COLO668 (cell line): ENCODE measurements around the gene ZNF611.
"Not testable (repeated sequence)": the region's sequence is repeated elsewhere in the genome, so short reads cannot be mapped to it uniquely, and the experiment has no call there.

Experiments
- DNase-seq: peaks from one replicate; lab custom pipeline; 2025; ENCODE audit not compliant: unreplicated experiment; lab: John Stamatoyannopoulos, UW

Gene ZNF611

DNA sequence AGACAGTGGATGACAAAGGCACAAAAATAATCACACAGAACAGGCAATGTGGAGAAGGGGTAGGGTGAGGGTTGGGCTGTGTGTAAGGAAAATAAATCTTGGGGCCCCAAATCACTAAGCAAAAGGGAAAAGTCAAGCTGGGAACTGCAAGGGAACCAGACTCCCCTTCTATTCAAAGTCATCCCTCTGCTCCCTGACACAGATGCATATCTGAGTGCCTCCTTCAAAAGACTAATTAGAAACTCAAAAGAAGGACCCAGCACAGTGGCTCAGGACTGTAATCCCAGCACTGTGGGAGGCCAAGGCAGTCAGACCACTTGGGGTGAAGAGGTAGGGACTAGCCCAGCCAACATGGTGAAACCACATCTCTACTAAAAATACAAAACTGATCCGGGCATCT, 18.3 kb downstream of the ZNF611 start:
- DNase-seq, result no peak

DNA sequence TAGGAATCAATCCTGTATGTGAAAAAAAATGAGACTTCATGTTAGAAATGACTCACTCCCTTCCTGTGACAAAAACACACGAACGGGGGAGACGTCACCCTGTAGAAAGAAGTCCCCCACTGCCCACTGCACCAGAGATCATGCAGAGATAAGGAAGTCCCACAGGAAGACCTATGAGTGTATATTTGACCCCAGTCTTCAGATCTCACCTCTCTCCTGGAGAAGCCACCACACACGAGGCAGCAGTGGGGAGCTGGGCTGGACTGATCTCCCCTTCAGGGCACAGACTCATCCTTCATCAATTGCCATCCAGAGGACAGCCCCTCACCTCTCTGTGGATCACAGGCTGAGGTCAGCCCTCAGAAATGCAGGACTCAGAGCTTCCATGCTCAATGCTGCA, 18.9 kb downstream of the ZNF611 start:
- DNase-seq, result not testable (repeated sequence)

DNA sequence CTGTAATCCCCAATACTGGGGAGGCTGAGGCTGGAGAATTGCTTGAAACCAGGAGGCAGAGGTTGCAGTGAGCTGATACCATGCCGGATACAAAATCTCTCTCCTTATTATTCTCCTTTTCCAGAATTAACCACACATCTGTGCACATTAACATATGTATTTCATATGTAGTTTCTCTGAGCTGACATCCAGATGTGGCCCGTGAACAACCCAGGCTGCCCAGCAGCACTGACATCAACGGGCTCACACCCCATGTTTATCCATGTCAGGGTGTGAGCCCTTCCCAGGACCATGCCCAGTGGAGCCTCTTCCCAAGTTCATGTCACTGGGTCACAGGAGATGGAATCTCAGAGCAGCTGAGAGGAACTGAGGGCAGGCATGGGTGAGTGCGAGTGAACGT, 19.5 kb downstream of the ZNF611 start:
- not testable (repeated sequence) for DNase-seq

DNA sequence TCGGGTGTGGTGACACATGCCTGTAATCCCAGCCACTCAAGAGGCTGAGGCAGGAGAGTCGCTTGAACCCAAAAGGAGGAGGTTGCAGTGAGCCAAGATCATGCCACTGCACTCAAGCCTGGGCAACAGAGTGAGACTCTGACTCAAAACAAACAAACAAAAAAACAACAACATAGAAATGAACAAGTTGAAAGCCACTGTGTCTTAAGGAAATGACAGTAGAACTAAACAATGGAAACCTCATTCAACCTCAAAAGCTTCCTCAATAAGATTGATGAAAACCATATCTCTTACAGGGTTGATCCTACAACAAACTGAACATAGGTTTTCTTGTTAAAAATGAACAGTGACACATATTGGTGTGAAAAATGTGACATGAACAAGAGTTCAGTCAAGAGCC, 21.8 kb downstream of the ZNF611 start:
- DNase-seq, result not testable (repeated sequence)

DNA sequence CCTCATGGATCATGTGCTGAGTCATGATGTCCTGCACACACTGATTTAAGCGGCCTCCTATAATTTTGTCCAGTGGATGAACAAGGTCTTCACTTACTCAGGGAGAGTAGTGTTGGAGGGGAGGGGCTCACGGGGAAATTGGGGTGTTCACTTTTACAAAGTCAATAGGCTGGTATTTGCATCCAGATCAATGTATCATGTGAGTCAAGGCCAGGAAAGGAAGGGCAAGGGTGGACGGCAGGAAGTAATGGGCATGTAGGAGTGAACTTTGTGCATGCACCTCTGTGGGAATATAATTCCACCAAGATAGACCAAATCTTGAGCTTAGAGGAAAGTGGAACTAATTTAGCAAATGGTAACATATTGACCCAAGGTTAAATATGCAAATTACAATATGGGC, 23.2 kb downstream of the ZNF611 start:
- not testable (repeated sequence) for DNase-seq

DNA sequence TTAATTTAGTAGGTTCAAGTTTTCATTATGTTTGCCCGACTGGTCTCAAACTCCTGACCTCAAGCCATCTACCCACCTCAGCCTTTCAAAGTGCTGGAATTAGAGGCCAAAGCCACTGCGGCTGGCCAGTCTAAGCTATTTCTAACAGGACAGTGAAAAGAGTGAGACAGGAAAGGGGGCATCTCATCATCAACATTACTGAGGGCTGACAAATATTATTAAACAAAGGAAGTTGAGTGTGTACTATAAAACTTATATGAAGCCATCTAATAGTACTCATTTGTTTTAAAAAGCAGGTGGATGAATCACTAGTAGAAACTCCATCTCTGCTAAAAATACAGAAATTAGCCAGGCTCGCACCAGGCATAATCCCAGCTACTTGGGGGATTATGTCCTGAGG, 24.3 kb downstream of the ZNF611 start:
- no peak for DNase-seq

DNA sequence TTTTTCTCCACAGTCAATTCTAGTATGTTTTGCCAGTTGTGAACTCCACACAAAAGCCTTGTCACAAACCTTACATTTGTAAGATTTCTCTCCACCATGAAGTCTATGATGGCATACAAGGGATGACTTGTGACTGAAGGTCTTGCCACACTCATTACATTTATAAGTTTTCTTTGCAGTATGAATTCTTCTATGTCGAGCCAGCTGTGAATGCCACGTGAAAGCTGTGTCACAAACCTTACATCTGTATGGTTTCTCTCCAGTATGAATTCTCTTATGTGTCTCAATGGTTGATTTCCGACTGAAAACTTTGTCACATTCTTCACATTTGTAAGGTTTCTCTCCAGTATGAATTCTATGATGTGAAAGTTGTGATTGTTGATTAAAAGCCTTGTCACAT, 29.2 kb downstream of the ZNF611 start:
- not testable (repeated sequence) for DNase-seq

DNA sequence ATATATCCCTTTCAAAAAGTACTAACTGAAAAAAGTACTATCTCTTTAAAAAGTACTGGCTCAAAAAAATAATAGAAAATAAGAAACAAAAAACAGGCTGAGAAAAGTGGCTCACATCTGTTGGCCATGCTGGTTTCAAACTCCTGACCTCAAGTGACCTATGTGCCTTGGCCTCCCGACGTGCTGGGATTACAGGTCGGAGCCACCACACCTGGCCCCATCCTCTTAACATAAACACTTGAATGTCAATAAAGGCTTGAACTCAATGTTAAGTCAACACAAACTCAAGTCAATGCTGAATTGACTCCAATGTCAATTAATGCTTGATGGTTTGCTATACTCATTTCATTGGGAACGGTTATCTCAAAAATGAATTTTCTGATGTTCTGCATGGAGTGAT, 30.9 kb downstream of the ZNF611 start:
- DNase-seq, result no peak

DNA sequence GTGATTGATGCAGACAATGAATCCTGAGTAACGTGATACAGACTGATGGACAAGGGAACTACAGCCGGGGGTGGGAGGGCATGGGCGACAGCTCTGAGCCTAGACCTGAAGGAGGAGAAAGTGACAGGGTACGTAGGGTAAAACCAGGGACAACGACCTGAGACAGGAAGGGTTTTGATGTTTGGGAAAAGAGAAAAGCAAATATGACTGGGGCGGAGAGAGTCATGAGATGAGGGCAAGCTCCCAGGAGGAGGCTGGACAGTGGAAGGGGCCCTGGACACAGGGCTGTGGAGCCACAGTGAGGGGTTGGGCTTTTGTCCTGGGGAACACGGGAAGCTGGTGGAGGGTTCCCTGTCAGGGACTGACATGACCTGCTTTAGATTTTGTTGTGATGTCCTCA, 34.2 kb downstream of the ZNF611 start:
- DNase-seq, result no peak

DNA sequence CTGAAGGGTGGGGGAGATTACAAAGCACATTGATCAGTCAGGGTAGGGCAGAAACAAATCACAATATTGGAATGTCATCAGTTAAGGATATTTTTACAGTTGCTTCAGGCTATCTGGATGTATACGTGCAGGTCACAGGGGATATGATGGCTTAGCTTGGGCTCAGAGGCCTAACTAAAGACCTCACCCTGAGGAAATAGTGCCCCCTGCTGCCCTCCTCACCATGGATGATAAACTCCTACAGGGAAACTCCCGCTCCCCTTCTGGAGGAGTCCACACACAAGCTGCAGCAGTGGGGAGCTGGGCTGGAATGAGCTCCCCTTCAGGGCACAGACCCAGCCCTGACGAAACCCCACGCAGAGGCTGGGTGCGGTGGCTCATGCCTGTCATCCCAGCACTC, 35.3 kb downstream of the ZNF611 start:
- DNase-seq, result peak; percentile 18

DNA sequence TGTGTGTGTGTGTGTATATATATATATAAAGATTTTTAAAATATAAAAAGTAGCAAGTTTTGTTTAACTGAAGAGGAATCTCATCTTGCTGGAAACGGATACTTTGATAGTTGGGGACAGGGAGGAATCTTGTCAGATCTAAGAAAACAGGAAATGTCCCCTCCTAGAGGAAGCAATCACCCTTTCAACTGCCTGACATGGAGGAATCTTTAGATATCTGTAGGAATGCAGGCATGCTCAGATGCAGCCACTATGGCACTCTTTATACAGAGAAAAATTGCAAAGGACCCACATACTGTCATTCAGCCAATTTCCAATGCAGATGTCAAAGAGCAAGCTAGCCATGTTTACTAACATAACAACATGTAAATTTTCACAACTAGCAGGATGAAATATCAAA, 38.8 kb downstream of the ZNF611 start:
- DNase-seq, result no peak

DNA sequence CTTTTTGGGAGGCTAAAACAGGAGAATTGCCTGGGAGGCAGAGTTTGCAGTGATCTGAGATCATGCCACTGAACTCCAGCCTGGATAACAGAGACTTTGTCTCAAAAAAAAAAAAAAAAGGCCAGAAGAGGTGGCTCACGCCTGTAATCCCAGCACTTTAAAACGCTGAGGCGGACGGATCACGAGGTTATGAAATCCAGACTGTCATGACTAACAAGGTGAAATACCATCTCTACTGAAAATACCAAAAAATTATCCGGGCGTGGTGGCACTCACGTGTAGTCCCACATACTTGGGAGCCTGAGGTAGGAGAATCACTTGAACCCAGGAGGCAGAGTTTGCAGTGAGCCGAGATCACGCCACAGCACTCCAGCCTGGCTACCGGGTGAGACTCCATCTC, 39.9 kb downstream of the ZNF611 start:
- no peak for DNase-seq

DNA sequence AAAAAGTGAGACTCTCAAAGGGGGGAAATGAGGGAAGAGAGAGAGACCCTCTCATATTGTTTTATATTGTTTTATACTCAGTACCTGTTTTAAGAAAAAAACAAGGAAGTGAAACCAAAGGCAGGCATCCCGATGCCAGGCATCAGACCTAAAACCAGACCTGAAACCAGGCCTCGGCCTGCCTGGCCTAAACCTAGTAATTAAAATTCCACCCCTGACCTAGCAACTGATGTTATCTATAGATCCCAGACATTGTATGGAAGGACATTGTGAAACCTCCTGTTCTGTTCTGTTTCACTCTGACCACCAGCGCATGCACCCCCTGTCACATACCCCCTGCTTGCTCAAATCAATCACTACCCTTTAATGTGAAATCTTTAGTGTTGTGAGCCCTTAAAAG, 40.6 kb downstream of the ZNF611 start:
- not testable (repeated sequence) for DNase-seq

DNA sequence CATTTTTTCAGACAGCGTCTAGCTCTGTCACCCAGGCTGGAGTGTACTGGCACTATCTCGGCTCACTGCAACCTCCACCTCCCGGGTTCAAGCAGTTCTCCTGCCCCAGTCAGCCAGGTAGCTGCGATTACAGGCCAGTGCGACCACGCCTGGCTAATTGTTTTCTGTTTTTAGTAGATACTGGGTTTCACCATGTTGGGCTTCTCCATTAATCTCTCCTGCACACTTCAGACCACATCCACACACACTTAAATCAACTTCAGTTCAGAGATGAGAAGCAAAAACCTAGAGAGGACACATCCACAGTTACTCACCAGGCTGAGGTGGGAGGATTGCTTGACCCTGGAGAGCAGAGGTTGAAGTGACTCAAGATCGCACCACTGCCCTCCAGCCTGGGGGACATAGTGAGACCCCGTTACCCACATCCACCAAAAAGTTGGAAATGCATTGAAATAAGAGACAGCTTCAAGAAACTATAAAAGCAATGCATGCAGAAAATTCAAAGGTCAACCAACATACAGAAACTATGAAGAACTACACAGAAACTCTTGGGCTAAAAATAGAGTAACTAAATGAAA, 42.3 kb downstream of the ZNF611 start:
- DNase-seq, result no peak

DNA sequence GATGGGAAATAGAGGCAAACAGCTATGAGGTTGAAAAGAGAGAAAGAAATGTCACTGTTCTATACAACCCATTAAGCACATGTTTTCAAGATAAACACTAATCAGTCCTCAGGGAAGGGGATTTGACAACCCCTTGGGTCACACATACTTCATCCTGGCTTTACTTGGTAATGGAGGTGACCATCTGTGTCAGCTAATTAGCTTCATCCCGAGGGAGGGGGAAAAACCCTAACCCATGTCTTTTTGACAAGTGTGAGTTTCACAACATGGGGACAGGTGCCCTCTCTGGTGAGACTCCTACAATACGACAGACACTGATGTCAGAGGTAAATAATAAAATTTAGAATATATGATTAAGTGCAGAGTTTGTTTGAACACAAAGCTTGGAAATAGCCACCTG, 43.1 kb downstream of the ZNF611 start:
- no peak for DNase-seq

DNA sequence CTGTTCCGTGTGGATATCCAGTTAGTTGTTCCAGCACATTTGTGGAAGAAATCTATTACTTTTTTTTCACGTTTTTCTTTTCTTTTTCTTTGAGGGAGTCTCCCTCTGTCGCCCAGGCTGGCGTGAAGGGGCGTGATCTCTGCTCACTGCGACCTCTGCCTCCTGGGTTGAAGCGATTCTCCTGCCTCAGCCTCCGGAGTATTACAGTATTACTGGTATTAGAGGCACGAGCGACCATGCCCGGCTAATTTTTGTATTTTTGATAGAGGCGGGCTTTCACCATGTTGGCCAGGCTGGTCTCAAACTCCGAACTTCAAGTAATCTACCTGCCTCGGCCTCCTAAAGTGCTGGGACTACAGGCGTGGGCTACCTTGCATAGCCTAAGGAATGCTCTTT, 43.6 kb downstream of the ZNF611 start:
- no peak for DNase-seq

DNA sequence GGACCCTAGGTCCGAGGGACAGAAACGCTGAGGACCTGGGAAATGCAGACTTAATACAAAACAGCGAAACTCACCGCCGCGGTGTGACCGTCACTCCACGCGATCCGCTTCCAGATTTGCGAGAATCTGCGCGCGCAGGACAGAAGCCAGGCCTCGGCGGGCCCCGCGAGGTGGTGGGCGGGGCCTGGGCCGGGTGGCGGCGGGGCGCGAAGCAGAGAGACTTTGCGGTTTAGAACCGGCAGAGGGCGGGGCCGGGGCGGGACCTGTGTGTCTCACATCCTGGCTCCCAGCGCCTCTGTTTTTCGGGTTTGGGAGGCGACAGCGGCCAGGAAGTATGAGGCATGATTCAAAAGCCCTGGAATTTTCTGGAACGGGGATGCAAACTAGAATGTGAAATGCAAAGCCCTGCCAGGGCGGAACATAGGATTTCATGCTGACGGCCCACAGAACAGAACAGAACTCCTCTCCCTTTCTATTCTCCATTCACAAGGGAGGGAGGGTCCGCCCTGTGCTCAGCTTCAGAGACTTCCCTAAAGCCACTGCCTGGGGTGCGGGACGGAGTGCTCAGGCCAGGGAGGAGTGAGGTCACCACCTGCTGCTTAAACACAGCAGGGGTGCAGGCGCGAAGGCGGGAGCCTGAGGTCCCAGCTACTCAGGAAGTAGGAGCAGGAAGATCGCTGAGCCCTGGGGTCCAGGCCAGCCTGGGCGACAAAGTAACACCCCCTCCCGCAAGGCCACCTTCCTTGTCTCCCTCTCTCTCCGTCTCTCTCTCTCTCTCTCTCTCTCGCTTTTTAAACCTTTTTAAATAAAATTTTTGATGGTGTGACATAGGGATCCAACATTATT, 44.3 kb downstream of the ZNF611 start:
- DNase-seq, result peak; percentile 95

DNA sequence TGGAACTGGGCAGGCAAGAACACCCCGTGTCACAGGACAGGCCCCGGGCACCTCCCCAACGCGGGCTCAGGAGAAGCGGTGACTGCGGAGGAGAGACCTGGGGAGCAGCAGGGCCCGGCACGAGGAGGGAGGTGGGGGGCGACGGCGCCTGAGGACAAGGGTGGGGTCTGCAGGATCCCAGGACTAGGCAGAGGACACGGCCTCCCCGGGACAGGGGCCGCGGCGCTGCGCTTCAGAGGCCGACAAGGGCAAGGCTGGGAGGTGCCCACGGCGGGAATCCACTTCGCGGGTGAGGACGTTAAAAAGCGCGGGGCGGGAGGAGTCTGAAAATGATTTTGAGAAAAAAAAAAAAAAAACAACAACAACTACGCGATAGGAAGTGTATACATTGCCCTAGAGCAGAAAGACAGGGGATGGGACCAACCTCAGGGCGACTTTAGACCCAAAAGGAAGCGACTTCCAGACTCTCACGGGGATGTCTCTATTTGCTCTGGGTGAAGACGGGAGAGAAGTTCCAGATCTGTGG, 44.9 kb downstream of the ZNF611 start:
- DNase-seq, result peak; percentile 43

DNA sequence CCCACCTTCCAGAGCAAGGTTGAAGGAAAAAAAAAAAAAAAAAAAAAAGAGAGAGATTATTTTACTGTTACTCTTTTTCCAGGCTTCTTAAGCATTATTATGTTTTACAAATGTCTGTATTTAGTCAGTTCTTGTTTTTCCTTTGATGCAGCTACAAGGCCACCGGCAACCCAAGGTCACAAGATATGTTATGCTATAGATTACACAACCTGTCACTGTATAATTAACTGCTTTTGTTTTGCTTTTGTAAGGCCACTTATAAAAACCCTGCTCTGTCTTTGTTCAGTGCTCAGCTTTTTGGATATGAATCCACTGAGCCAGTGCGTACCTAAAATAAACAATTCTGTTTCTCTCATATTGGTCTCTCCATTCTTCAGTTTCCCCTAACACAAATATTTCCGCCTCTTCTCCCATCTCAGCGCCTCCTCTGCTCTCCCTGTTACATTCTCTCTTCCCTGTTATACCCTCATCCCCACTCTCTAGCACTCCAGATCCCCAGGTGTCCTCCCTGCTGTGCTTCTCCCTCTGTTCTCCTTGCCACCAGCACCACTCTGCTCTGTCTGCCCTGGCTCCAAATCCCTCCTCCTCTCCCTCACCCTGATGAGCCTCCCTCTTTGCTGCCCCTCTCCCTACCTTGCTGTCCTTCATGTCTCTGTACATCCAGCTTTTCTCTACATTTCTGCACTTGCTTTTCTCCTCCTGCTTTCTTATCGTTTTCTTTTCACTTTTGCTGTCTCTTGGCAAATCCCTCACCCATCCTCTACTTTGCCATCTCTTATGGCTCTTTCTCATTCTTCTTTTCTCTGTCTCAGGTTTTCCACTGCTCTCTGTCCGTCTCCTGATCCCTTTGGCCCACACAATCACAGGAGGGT, 45.7 kb downstream of the ZNF611 start:
- DNase-seq, result not testable (repeated sequence)

DNA sequence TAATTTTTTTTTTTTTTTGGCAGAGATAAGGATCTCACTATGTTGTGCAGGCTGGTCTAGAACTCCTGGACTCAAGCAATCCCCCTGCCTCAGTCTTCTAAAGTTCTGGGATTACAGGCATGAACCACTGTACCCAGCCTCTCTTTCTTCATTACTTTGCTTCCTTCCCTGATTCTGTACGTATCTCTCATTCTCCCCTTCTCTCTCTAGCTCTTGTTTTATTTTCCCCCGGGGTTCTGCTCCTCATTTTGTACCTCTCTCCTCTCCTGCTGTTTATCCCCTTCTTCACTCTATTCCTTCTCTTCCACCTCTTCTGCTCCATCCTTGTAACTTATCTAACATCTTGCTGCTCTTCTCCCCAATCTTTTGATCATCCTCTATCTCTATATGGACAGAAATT, 46.5 kb downstream of the ZNF611 start:
- no peak for DNase-seq

DNA sequence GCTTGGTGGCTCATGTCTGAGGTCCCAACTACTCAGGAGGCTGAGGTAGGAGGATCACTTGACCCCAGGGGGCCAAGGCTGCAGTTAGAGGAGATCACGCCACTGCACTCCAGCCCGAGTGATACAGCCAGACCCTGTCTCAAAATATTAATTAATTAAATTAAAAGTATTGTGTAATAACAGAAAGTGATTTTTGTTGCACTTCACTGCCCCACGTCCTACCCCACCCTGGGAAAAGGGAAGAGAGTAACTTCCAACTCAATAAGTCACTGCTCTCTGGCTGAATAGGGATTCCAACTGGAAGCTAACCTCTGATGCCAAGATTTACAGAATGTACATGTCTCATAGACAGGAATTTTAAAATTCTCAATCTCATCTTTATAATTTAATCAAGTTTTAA, 47.2 kb downstream of the ZNF611 start:
- no peak for DNase-seq

DNA sequence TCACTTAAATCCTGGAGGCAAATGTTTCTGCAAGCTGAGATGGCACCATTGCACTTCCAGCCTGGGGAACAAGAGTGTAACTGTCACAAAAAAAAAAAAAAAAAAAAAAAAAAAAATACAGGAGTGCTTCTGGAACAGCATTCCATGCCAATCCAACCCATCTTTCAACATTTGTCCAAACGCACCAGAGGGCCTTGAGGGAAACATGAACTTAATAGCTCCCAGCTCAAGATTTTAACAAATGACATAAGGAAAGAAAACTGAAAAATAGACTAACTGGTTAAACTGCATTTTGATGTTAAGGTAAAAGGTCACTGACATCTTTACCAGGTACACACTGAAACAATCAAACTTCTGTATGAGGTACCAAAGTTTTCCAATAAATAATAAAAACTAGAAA, 49.0 kb downstream of the ZNF611 start:
- no peak for DNase-seq
